ENCODE results near the gene CTNNA2. TPM values are rescaled to one million over a fixed set of nuclear protein-coding genes. Genes with fewer than 3 reads are reported as not detected.

Gene CTNNA2
- total RNA-seq, 4 donors from 2014 or later, result not detected

- TF ChIP-seq CTCF (IDR thresholded peaks at IDR 0.05; ENCODE audit: low read depth), result no peak
Observed at GRCh38 chr2:80462654-80463053, 949.8 kb downstream of the CTNNA2 start.

- no peak for TF ChIP-seq CTCF (IDR thresholded peaks at IDR 0.05; ENCODE audit: low read depth)
Observed at GRCh38 chr2:80464275-80464674, 951.4 kb downstream of the CTNNA2 start.

DNA sequence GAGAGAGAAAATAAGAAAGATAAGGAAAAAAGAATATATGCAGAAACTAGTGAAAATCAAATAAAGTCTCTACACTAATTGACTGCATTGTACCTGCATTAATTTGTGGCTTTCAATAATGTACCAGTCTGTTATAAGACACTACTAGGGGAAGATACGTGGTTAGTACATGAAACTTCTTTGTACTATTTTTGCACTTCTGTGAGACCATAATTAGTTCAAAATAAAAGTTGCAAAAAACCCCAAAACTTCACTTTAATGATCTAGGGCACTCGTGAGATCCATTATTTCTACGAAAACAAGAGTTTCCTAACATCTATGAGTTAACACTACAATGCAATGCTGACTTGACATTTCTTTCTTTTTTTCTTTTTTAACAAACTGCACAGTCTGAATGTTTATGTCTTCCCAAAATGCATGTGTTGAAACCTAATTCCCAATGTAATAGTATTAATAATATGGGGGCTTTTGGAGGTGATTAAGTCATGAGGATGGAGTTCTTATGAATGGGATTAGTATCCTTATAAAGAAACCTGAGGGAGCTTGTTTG, 954.5 kb downstream of the CTNNA2 start:
- TF ChIP-seq CTCF (IDR thresholded peaks at IDR 0.05; ENCODE audit: low read depth), result no peak

GRCh38 chr2:80469428-80469827, 956.6 kb downstream of the CTNNA2 start:
- TF ChIP-seq CTCF (IDR thresholded peaks at IDR 0.05; ENCODE audit: low read depth), result no peak

DNA sequence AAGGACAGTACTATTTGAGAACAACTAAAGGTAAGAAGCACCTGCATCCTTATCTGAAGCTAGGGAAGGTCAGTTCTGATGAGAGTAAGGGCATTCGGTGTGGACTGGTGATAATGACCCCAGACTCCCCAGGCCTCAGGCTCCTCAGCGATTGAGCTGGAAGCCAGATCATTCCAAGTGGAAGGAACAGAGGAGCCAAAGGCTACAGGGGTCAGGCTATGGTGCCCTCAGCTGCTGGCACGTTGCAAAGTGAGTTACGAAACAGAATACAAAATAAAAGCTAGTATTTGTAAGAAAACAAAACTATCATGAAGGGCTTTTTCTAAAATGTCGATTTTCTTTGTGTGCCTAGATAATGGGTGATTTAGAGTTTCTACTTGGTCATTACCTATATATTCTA, 960.2 kb downstream of the CTNNA2 start:
- TF ChIP-seq CTCF (IDR thresholded peaks at IDR 0.05; ENCODE audit: low read depth), result no peak

GRCh38 chr2:80473796-80474195, 960.9 kb downstream of the CTNNA2 start:
- TF ChIP-seq CTCF (IDR thresholded peaks at IDR 0.05; ENCODE audit: low read depth), result no peak

DNA sequence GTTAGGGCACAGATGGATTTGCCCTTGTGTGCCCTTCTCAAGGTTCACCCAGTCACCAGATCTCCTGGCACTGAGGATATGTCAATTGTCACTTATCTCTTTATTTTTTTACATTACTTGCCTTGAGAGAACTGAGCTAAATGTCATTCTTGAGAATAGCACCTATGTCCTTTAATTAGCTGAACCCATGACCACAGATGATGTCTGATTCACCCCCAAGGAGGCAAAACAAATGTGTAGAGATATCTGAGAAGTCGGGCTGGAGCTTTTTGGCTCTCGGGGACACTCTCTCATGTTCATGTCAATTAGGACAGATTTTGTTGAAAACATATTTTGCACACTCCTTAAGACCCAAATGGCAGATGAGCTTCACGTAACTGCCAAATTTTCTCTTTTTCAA, 963.1 kb downstream of the CTNNA2 start:
- no peak for TF ChIP-seq CTCF (IDR thresholded peaks at IDR 0.05; ENCODE audit: low read depth)

All from subcutaneous adipose tissue (tissue), 4 donors.